Measurements from ENCODE around the gene RGR.

The RGR gene

GRCh38 chr10:84257343-84258020 is 12.6 kb downstream of the RGR start:
- no peak for TF ChIP-seq ELF4 (IDR thresholded peaks at IDR 0.05)
- no peak for TF ChIP-seq CTBP1 (IDR thresholded peaks at IDR 0.05; ENCODE audit: borderline replicate concordance)
- no peak for TF ChIP-seq TARDBP (IDR thresholded peaks at IDR 0.05)
- no peak for TF ChIP-seq FOXA1 (IDR thresholded peaks at IDR 0.05)
- TF ChIP-seq SP1 (IDR thresholded peaks at IDR 0.05): no peak
- no peak for TF ChIP-seq ZNF384 (IDR thresholded peaks at IDR 0.05)
- TF ChIP-seq, protein P1, sequence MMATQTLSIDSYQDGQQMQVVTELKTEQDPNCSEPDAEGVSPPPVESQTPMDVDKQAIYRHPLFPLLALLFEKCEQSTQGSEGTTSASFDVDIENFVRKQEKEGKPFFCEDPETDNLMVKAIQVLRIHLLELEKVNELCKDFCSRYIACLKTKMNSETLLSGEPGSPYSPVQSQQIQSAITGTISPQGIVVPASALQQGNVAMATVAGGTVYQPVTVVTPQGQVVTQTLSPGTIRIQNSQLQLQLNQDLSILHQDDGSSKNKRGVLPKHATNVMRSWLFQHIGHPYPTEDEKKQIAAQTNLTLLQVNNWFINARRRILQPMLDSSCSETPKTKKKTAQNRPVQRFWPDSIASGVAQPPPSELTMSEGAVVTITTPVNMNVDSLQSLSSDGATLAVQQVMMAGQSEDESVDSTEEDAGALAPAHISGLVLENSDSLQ (IDR thresholded peaks at IDR 0.05): no peak
- TF ChIP-seq NFRKB (IDR thresholded peaks at IDR 0.05): no peak
- no peak for TF ChIP-seq HDGF (IDR thresholded peaks at IDR 0.05; ENCODE audit: borderline replicate concordance)
- TF ChIP-seq L3MBTL2 (conservative IDR thresholded peaks at IDR 0.05): no peak
- no peak for TF ChIP-seq LEF1 (IDR thresholded peaks at IDR 0.05; ENCODE audit: borderline replicate concordance)
- TF ChIP-seq BHLHE40 (IDR thresholded peaks at IDR 0.05; ENCODE audit: borderline replicate concordance): no peak
- TF ChIP-seq SUZ12 (IDR thresholded peaks at IDR 0.05): no peak
- TF ChIP-seq FOXK2 (IDR thresholded peaks at IDR 0.05): no peak
- TF ChIP-seq FOXM1 (IDR thresholded peaks at IDR 0.05; ENCODE audit: borderline replicate concordance): no peak
- TF ChIP-seq ARNT (IDR thresholded peaks at IDR 0.05): no peak
- DNase-seq (ENCODE audit: extremely low spot score): no peak
- ChIA-PET CTCF (interaction anchor here (1.3 kb wide), 1 partner anchor 10 kb away, joined by 3 read pairs; no protein-coding TSS in a partner anchor), POLR2A (no interaction called here)

- CTCF ChIA-PET: no interaction called here
- TF ChIP-seq L3MBTL2 (conservative IDR thresholded peaks at IDR 0.05) (no peak), ELF4 (IDR thresholded peaks at IDR 0.05) (no peak), SP1 (IDR thresholded peaks at IDR 0.05) (no peak), SUZ12 (IDR thresholded peaks at IDR 0.05) (no peak), FOXK2 (IDR thresholded peaks at IDR 0.05) (no peak), NFRKB (IDR thresholded peaks at IDR 0.05) (no peak), ZNF384 (IDR thresholded peaks at IDR 0.05) (no peak), ARNT (IDR thresholded peaks at IDR 0.05) (no peak), BHLHE40 (IDR thresholded peaks at IDR 0.05; ENCODE audit: borderline replicate concordance) (no peak), HDGF (IDR thresholded peaks at IDR 0.05; ENCODE audit: borderline replicate concordance) (no peak), FOXA1 (IDR thresholded peaks at IDR 0.05) (no peak), FOXM1 (IDR thresholded peaks at IDR 0.05; ENCODE audit: borderline replicate concordance) (no peak), TARDBP (IDR thresholded peaks at IDR 0.05) (no peak), LEF1 (IDR thresholded peaks at IDR 0.05; ENCODE audit: borderline replicate concordance) (no peak), CTBP1 (IDR thresholded peaks at IDR 0.05; ENCODE audit: borderline replicate concordance) (no peak)
- TF ChIP-seq, protein P1 (IDR thresholded peaks at IDR 0.05): no peak
- no peak for DNase-seq (ENCODE audit: extremely low spot score)
- POLR2A ChIA-PET: no interaction called here
These were observed 13.3 kb downstream of the RGR start for GRCh38 chr10:84258034-84258695.

DNA sequence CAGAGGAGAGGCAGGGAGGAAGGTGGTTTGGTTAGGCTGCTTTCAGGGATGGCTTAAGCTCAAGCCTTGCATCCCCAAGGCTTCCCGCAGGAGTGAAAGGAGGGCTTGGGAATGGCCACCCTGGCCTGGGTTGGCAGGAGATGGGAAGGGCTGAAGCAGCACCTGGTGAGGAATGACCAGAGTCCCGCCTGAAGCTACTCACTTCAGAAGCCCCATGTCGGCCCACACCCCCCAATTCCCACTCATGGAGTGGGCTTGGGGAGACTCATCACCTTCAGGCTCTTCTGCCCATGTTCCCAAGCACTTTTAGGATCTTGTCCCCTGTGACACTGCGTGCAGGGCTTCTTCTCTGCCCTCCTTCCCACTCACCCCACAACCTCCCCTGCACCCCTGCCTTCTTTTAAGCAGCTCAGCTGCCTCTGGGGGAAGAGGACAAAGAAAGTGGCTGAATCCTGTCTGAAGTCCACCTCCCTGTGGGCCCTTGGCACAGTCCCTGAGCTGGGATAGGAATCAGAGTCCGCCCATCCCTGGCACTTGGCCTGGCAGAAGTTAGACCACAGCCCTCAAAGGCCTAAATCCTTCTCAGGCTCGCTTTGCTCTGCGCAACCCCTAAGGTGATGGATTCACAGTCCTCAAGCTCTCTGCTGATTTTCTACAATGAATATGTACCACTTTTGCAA is 16.5 kb downstream of the RGR start:
- ChIA-PET POLR2A (no interaction called here), CTCF (interaction anchor here (0.8 kb wide), 1 partner anchor 276 kb away, joined by 4 read pairs; no protein-coding TSS in a partner anchor)
- no peak for DNase-seq (ENCODE audit: extremely low spot score)
- TF ChIP-seq ELF4 (IDR thresholded peaks at IDR 0.05): no peak
- no peak for TF ChIP-seq BHLHE40 (IDR thresholded peaks at IDR 0.05; ENCODE audit: borderline replicate concordance)
- TF ChIP-seq HDGF (IDR thresholded peaks at IDR 0.05; ENCODE audit: borderline replicate concordance): no peak

- POLR2A ChIA-PET: no interaction called here
- no peak for TF ChIP-seq LEF1 (IDR thresholded peaks at IDR 0.05; ENCODE audit: borderline replicate concordance)
- no peak for TF ChIP-seq FOXM1 (IDR thresholded peaks at IDR 0.05; ENCODE audit: borderline replicate concordance)
- no peak for TF ChIP-seq FOXA1 (IDR thresholded peaks at IDR 0.05)
- TF ChIP-seq TARDBP (IDR thresholded peaks at IDR 0.05): no peak
- no peak for TF ChIP-seq L3MBTL2 (conservative IDR thresholded peaks at IDR 0.05)
- TF ChIP-seq ZNF384 (IDR thresholded peaks at IDR 0.05): no peak
- no peak for TF ChIP-seq SUZ12 (IDR thresholded peaks at IDR 0.05)
These were observed 17.5 kb downstream of the RGR start for GRCh38 chr10:84262190-84262956.

DNA sequence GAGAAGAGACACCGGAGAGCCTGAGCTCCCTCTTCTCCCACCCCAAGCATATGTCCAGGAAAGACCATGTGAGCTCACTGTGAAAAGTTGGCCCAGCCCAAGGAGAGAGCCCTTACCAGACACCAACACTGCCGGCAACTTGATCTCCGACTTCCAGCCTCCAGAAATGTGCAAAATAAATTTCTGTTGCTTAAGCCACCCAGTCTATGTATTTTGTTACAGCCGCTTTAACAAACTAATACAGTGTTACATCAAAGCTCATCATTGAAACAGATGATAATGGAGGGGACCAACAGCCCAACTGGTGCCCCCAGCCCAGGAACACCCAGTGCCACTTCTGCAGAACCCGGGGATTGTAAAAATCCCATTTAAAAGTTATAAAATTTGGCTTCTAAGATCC is 18.9 kb downstream of the RGR start:
- no peak for DNase-seq (ENCODE audit: extremely low spot score)
- TF ChIP-seq ELF4 (IDR thresholded peaks at IDR 0.05): no peak
- TF ChIP-seq, protein P1 (IDR thresholded peaks at IDR 0.05): no peak
- no peak for TF ChIP-seq LEF1 (IDR thresholded peaks at IDR 0.05; ENCODE audit: borderline replicate concordance)
- no peak for TF ChIP-seq FOXM1 (IDR thresholded peaks at IDR 0.05; ENCODE audit: borderline replicate concordance)
- TF ChIP-seq CTBP1 (IDR thresholded peaks at IDR 0.05; ENCODE audit: borderline replicate concordance): no peak
- TF ChIP-seq SUZ12 (IDR thresholded peaks at IDR 0.05): no peak
- no peak for TF ChIP-seq L3MBTL2 (conservative IDR thresholded peaks at IDR 0.05)
- TF ChIP-seq BHLHE40 (IDR thresholded peaks at IDR 0.05; ENCODE audit: borderline replicate concordance): no peak
- no peak for TF ChIP-seq HDGF (IDR thresholded peaks at IDR 0.05; ENCODE audit: borderline replicate concordance)
- no peak for TF ChIP-seq SP1 (IDR thresholded peaks at IDR 0.05)
- TF ChIP-seq FOXK2 (IDR thresholded peaks at IDR 0.05): no peak
- TF ChIP-seq ZNF384 (IDR thresholded peaks at IDR 0.05): no peak
- no peak for TF ChIP-seq FOXA1 (IDR thresholded peaks at IDR 0.05)
- TF ChIP-seq NFRKB (IDR thresholded peaks at IDR 0.05): no peak
- TF ChIP-seq TARDBP (IDR thresholded peaks at IDR 0.05): no peak
- no peak for TF ChIP-seq ARNT (IDR thresholded peaks at IDR 0.05)
- CTCF ChIA-PET: interaction anchor here (0.6 to 2.8 kb wide), 4 partner anchors 246 to 275 kb away, joined by 3 to 23 read pairs (median 5); no protein-coding TSS in a partner anchor
- POLR2A ChIA-PET: no interaction called here

More at GRCh38 chr10:84262190-84262956, 17.5 kb downstream of the RGR start:
- no peak for DNase-seq (ENCODE audit: extremely low spot score)
- CTCF ChIA-PET: interaction anchor here (0.6 kb wide), 1 partner anchor 90 kb away, joined by 3 read pairs; no protein-coding TSS in a partner anchor

All from HEK293T (cell line).